ENCODE measurements around the gene ARMC2. TPM values are rescaled to one million over a fixed set of nuclear protein-coding genes. Genes with fewer than 3 reads are reported as not detected.
"Not testable (repeated sequence)": the region's sequence is repeated elsewhere in the genome, so short reads cannot be mapped to it uniquely, and the experiment has no call there.

Gene ARMC2
- total and polyA plus RNA-seq, 8 donors, result 0.46 to 13.4 (median 2.3) TPM; not detected in 1

DNA sequence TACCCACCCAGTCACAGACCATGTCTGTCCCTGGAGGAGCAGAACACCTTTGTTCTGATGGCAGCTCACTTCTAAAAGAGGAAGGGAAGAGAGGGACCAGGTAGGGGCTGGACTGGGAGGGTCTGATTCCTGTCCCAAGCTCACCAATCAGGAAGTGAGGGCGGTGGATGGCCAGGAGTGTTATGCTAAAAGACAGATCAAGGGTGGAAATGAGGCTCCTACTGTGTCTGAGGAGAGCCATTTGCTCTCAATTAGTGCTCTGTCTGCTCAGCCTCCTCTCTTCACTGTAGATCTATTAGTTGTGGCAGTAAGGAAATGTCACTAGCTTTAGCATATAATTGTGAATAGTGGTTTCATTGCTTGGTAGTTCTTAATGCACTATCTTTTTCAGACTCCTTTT lies 72.5 kb downstream of the ARMC2 start:
- Histone ChIP-seq H3K36me3 (no peaks in the 10 kb centered on the region), H3K4me1 (peaks cover 8 to 24% (median 18%) of the 10 kb centered on the region in 4 donors), H3K27me3 (no peaks in the 10 kb centered on the region), H3K9me3 (no peaks in the 10 kb centered on the region), H3K4me3 (no peak overlapping the region), H3K27ac (peak overlapping the region in 2 of 5 donors; percentile 4 to 57)
- DNase-seq, result no peak
- 73 to 95% (median 86%) methylated on average over 1 of the region's 1 CpG for WGBS, 5 donors
- intact Hi-C loops (cut with DNase I; ENCODE audit: low total_unique reads), result no loop called here
- TF ChIP-seq, protein P1, sequence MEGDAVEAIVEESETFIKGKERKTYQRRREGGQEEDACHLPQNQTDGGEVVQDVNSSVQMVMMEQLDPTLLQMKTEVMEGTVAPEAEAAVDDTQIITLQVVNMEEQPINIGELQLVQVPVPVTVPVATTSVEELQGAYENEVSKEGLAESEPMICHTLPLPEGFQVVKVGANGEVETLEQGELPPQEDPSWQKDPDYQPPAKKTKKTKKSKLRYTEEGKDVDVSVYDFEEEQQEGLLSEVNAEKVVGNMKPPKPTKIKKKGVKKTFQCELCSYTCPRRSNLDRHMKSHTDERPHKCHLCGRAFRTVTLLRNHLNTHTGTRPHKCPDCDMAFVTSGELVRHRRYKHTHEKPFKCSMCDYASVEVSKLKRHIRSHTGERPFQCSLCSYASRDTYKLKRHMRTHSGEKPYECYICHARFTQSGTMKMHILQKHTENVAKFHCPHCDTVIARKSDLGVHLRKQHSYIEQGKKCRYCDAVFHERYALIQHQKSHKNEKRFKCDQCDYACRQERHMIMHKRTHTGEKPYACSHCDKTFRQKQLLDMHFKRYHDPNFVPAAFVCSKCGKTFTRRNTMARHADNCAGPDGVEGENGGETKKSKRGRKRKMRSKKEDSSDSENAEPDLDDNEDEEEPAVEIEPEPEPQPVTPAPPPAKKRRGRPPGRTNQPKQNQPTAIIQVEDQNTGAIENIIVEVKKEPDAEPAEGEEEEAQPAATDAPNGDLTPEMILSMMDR (IDR thresholded peaks at IDR 0.05), result no peak
- no peak for TF ChIP-seq POLR2A (IDR thresholded peaks at IDR 0.05)
- TF ChIP-seq EP300 (IDR thresholded peaks at IDR 0.05), result no peak
- TF ChIP-seq POLR2AphosphoS5 (IDR thresholded peaks at IDR 0.05), result no peak

DNA sequence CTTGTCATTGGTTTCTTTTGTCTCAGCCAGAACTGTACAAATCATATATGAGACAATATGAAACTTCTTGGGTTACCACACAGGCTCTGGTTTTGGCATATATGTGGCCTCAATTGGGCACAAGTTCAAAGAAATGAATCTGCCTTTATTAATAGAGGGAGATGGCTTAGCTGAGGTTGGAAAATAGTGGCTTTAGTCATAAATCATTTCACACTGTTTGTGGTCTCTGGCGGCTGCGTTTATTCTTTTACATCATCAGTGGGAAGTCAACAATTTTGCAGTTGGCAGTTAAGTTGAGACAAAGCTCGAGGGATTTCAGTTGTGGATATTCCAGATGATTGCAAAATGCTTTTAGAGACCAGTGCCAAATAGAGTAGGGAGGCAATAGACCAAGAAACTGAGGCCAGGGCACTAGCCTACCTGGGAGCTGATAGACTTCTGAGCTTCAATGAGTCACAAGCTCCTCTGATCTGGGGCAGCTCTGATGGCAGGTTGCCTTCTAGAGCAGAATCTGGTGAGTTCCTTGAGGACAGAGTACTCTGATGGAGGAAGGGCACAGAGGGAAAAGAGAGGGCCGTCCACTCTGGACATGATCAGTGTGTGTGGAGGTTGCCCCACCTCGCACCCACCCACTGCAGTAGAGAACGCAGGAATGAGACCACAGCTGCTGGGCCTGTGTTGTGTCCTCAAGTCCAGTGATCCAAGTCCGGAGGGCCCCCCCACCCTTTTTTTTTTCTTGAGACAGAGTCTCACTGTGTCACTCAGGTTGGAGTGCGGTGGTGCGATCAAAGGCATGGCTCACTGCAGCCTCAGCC lies 73.5 kb downstream of the ARMC2 start:
- intact Hi-C loops (cut with DNase I; ENCODE audit: low total_unique reads), result no loop called here
- Histone ChIP-seq H3K4me1 (peaks cover 8 to 24% (median 18%) of the 10 kb centered on the region in 4 donors), H3K4me3 (no peak overlapping the region), H3K9me3 (no peaks in the 10 kb centered on the region), H3K27me3 (no peaks in the 10 kb centered on the region), H3K27ac (peak overlapping the region in 2 of 5 donors; percentile 7 to 53), H3K36me3 (no peaks in the 10 kb centered on the region)
- peak in 1 of 2 donors; percentile 78 for DNase-seq
- TF ChIP-seq POLR2AphosphoS5 (IDR thresholded peaks at IDR 0.05), result peak; percentile 31 to 62 (median 57)
- TF ChIP-seq POLR2A (IDR thresholded peaks at IDR 0.05), result no peak
- WGBS, 5 donors, result 73 to 78% (median 76%) methylated on average over 9 of the region's 9 CpGs

DNA sequence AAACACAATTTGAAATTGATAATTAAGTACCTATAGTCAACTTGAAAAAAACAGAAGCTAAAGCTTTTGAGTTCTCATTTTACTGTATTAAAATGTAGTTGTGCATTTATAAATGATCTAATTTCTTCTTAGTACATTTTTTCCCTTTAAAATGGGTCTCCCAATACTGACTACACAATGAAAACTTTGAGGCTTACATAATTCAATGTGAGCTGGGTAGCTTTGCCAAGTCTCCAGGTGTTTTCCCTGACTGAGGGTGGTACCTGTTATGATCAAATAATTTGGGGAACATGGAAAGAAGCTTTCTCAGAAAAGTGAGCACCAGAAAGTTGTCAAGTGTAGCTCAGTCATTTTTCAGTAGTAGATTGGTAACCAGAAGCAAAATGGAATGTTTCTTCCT lies 74.3 kb downstream of the ARMC2 start:
- H3K4me1 ChIP-seq, result peaks cover 8 to 24% (median 18%) of the 10 kb centered on the region in 4 donors
- H3K27ac ChIP-seq, result peak overlapping the region in 1 of 5 donors; percentile 7
- intact Hi-C loops (cut with DNase I; ENCODE audit: low total_unique reads), result no loop called here

DNA sequence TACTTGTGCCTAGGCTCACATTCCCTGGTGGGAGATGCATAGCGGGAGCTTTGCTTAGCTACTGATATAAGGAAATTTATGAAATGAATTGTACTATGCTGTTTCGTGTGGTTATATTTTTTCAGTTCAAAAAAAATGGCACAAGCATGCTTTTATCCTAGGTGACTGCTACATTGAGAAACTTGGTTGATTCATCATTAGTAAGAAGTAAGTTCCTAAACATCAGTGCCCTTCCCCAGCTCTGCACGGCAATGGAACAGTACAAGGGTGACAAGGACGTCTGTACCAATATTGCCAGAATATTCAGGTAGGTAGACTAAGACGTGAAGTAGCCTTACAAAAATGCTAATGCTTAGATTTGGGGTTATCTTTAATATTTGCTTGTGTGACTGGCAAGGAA lies 79.7 kb downstream of the ARMC2 start:
- Histone ChIP-seq H3K9me3 (no peaks in the 10 kb centered on the region), H3K27me3 (no peaks in the 10 kb centered on the region), H3K4me1 (peaks cover 0 to 2% (median 0%) of the 10 kb centered on the region in 4 donors), H3K27ac (no peak overlapping the region), H3K36me3 (no peaks in the 10 kb centered on the region), H3K4me3 (no peak overlapping the region)
- 66 to 80% (median 75%) methylated on average over 5 of the region's 5 CpGs for WGBS, 5 donors
- intact Hi-C loops (cut with DNase I; ENCODE audit: low total_unique reads), result no loop called here
- DNase-seq, result no peak
- TF ChIP-seq EP300 (IDR thresholded peaks at IDR 0.05) (no peak), POLR2AphosphoS5 (IDR thresholded peaks at IDR 0.05) (no peak), POLR2A (IDR thresholded peaks at IDR 0.05) (no peak)
- TF ChIP-seq, protein P1 (IDR thresholded peaks at IDR 0.05), result no peak

More for the DNA sequence above, 74.3 kb downstream of the ARMC2 start:
- Histone ChIP-seq H3K9me3 (no peaks in the 10 kb centered on the region), H3K4me3 (no peak overlapping the region), H3K36me3 (no peaks in the 10 kb centered on the region), H3K27me3 (no peaks in the 10 kb centered on the region)
- TF ChIP-seq, protein P1 (IDR thresholded peaks at IDR 0.05), result no peak
- TF ChIP-seq EP300 (IDR thresholded peaks at IDR 0.05), result no peak
- DNase-seq, result no peak

DNA sequence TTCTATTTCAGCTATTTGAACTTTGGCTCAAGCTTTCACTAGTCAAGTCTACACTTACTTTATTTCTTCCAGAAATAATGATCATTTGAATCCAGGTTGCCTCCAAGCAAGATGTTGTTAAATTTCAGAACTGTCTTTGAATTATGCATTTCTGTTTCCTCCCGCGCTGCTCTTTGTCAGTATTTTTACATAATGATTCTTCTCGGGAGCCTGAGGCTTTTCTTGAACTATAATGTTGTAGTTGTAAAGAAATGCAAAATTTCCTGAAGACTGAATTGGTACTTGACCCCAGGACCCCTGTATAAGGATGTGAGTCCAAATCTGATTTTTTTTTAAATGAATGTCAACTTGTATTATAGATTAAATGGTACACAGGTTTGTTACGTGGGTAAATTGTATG lies 80.4 kb downstream of the ARMC2 start:
- Histone ChIP-seq H3K36me3 (no peaks in the 10 kb centered on the region), H3K27ac (no peak overlapping the region), H3K9me3 (no peaks in the 10 kb centered on the region), H3K27me3 (no peaks in the 10 kb centered on the region), H3K4me1 (no peaks in the 10 kb centered on the region), H3K4me3 (no peak overlapping the region)
- no peak for DNase-seq
- WGBS, 5 donors, result 85 to 92% (median 91%) methylated on average over 4 of the region's 4 CpGs
- intact Hi-C loops (cut with DNase I; ENCODE audit: low total_unique reads), result no loop called here
- no peak for TF ChIP-seq EP300 (IDR thresholded peaks at IDR 0.05)
- TF ChIP-seq, protein P1 (IDR thresholded peaks at IDR 0.05), result no peak
- no peak for TF ChIP-seq POLR2A (IDR thresholded peaks at IDR 0.05)
- no peak for TF ChIP-seq POLR2AphosphoS5 (IDR thresholded peaks at IDR 0.05)

DNA sequence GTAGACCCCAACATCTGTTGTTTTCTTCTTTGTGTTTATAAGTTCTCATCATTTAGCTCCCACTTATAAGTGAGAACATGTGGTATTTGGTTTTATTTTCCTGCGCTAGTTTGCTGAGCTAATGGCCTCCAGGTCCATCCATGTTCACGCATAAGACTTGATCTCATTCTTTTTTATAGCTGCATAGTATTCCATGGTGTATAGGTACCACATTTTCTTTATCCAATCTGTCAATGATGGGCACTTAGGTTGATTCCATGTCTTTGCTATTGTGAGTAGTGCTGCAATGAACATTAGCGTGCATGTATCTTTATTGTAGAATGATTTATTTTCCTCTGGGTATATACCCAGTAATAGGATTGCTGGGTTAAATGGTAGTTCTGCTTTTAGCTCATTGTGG lies 82.9 kb downstream of the ARMC2 start:
- intact Hi-C loops (cut with DNase I; ENCODE audit: low total_unique reads); H3K36me3 ChIP-seq; DNase-seq; H3K4me1 ChIP-seq; H3K4me3 ChIP-seq; H3K9me3 ChIP-seq; H3K27ac ChIP-seq; H3K27me3 ChIP-seq: not testable (repeated sequence)
- WGBS, 5 donors, result 95 to 99% (median 98%) methylated on average over 3 of the region's 3 CpGs
